Neural progenitor cell (in vitro differentiated cells): ENCODE results near the gene C19orf12. TPM values are rescaled to one million over a fixed set of nuclear protein-coding genes. Genes with fewer than 3 reads are reported as not detected.

Experiments
- DNase-seq: peaks from one replicate; pipeline ENCODE4 v3.0.0-alpha.2; 2016; ENCODE audit warnings: low spot score
- H2AFZ ChIP-seq: fragments of 200-600 bp; sonication (generic); replicated peaks from 2 replicates; pipeline ENCODE4 v1.6.1; 2016; ENCODE audit warnings: antibody characterized with exemption
- H3F3A ChIP-seq: fragments of 200-600 bp; sonication (generic); 2 replicates; pipeline ENCODE4 v1.6.1; 2016; ENCODE audit warnings: antibody characterized with exemption, low read depth
- H3K27ac ChIP-seq: fragments of 200-600 bp; sonication (generic); 2 replicates; pipeline ENCODE4 v1.5.1; 2016; ENCODE audit warnings: mild to moderate bottlenecking
- H3K27me3 ChIP-seq: fragments of 200-600 bp; sonication (generic); 2 replicates; pipeline ENCODE4 v1.6.1; 2016; ENCODE audit warnings: mild to moderate bottlenecking, moderate library complexity
- H3K36me3 ChIP-seq: fragments of 200-600 bp; sonication (generic); 2 replicates; pipeline ENCODE4 v1.5.1; 2016
- H3K4me1 ChIP-seq: fragments of 200-600 bp; sonication (generic); 2 replicates; pipeline ENCODE4 v1.6.1; 2016; ENCODE audit warnings: mixed run types
- H3K4me2 ChIP-seq: fragments of 200-600 bp; sonication (generic); 2 replicates; pipeline ENCODE4 v1.6.1; 2016
- H3K4me3 ChIP-seq: fragments of 200-600 bp; sonication (generic); 2 replicates; pipeline ENCODE4 v1.5.1; 2016
- H3K79me2 ChIP-seq: fragments of 200-600 bp; sonication (generic); 2 replicates; pipeline ENCODE4 v1.6.1; 2016; ENCODE audit warnings: low read depth
- H3K9ac ChIP-seq: fragments of 200-600 bp; sonication (generic); 2 replicates; pipeline ENCODE4 v1.6.1; 2016
- H3K9me3 ChIP-seq: fragments of 200-600 bp; sonication (generic); 2 replicates; pipeline ENCODE4 v1.5.1; 2016; ENCODE audit warnings: low read depth
- H4K20me1 ChIP-seq: fragments of 200-600 bp; sonication (generic); 2 replicates; pipeline ENCODE4 v1.6.1; 2016; ENCODE audit warnings: low read depth
- H3K27ac Mint-ChIP-seq: 3 replicates; pipeline ENCODE4 v1.8.0; 2021; ENCODE audit warnings: mixed read lengths
- H3K27me3 Mint-ChIP-seq: 2 replicates; pipeline ENCODE4 v1.8.0; 2022; ENCODE audit warnings: low read depth, mild to moderate bottlenecking, inconsistent platforms, moderate library complexity, mixed read lengths; ENCODE audit not compliant: insufficient read depth
- H3K36me3 Mint-ChIP-seq: 3 replicates; pipeline ENCODE4 v1.8.0; 2021; ENCODE audit warnings: mixed read lengths
- H3K4me1 Mint-ChIP-seq: 3 replicates; pipeline ENCODE4 v1.8.0; 2021; ENCODE audit warnings: mixed read lengths
- H3K4me3 Mint-ChIP-seq: 3 replicates; pipeline ENCODE4 v1.8.0; 2021; ENCODE audit warnings: mild to moderate bottlenecking, moderate library complexity, mixed read lengths
- H3K9me3 Mint-ChIP-seq: 3 replicates; pipeline ENCODE4 v1.8.0; 2020; ENCODE audit warnings: mixed read lengths
- EZH2 ChIP-seq: fragments of 200-600 bp; sonication (generic); IDR thresholded peaks from 2 replicates; pipeline ENCODE4 v1.6.1; 2017; ENCODE audit warnings: antibody characterized with exemption, mild to moderate bottlenecking, moderate library complexity
- EZH2phosphoT487 ChIP-seq: fragments of 200-600 bp; sonication (generic); IDR thresholded peaks from 2 replicates; pipeline ENCODE4 v1.6.1; 2017; ENCODE audit warnings: antibody characterized with exemption
- total RNA-seq: library from RNA; depleted of rRNA; stranded (reverse); fragments of >200 nt; gene quantifications from 2 replicates; pipeline ENCODE4 v1.2.3, GENCODE V29; 2015; ENCODE audit warnings: low replicate concordance
- TF ChIP-seq, protein P1 (sequence below): fragments of 200-600 bp; sonication (generic); IDR thresholded peaks from 2 replicates; pipeline ENCODE4 v1.5.1; 2017; ENCODE audit warnings: antibody characterized with exemption, mild to moderate bottlenecking

Gene C19orf12
- total RNA-seq, 1 donor from 2014 or later, result 28.2 TPM

DNA sequence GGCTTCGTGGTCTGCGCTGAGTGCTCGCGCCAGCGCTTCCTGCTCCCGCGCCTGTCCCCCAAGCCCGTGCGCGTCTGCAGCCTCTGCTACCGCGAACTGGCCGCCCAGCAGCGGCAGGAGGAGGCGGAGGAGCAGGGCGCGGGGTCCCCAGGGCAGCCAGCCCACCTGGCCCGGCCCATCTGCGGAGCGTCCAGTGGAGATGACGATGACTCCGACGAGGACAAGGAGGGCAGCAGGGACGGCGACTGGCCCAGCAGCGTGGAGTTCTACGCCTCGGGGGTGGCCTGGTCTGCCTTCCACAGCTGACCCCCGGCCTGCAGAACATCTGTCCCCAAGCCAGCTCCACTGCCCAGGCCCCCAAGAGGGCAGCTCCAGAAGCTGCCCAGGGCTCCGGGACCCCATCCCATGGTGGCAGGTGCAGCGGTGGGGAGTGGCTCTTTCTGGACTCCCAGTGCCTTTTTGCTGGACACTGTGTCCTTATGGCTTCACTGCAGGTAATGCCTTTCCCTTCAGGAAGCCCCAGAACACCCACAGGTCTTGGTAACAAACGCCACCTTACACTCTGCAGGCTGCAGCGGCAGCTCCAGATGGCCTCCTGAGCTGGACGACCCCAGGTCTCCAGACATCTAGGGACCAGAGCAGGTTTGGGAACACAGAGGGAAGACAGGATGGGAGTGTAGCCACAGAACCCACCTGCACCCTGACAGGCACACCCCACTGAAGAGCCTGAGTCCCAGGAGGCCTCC is 40.5 kb downstream of the C19orf12 start:
- peaks cover 7% of the 10 kb centered on the region for H3K36me3 Mint-ChIP-seq
- H3K4me3 Mint-ChIP-seq, result no peak overlapping the region
- no peak for DNase-seq
- no peaks in the 10 kb centered on the region for H3K9me3 Mint-ChIP-seq
- peaks cover 15% of the 10 kb centered on the region for H3K27me3 Mint-ChIP-seq
- Histone ChIP-seq H3F3A (no peaks in the 10 kb centered on the region), H4K20me1 (no peaks in the 10 kb centered on the region), H2AFZ (no peak overlapping the region), H3K9me3 (no peaks in the 10 kb centered on the region), H3K27ac (no peak overlapping the region), H3K36me3 (no peaks in the 10 kb centered on the region), H3K27me3 (no peaks in the 10 kb centered on the region), H3K79me2 (no peaks in the 10 kb centered on the region), H3K4me2 (no peak overlapping the region), H3K9ac (no peak overlapping the region), H3K4me1 (no peaks in the 10 kb centered on the region), H3K4me3 (no peak overlapping the region)
- peaks cover 18% of the 10 kb centered on the region for H3K4me1 Mint-ChIP-seq
- TF ChIP-seq EZH2, result no peak
- TF ChIP-seq EZH2phosphoT487, result no peak
- TF ChIP-seq, protein P1, sequence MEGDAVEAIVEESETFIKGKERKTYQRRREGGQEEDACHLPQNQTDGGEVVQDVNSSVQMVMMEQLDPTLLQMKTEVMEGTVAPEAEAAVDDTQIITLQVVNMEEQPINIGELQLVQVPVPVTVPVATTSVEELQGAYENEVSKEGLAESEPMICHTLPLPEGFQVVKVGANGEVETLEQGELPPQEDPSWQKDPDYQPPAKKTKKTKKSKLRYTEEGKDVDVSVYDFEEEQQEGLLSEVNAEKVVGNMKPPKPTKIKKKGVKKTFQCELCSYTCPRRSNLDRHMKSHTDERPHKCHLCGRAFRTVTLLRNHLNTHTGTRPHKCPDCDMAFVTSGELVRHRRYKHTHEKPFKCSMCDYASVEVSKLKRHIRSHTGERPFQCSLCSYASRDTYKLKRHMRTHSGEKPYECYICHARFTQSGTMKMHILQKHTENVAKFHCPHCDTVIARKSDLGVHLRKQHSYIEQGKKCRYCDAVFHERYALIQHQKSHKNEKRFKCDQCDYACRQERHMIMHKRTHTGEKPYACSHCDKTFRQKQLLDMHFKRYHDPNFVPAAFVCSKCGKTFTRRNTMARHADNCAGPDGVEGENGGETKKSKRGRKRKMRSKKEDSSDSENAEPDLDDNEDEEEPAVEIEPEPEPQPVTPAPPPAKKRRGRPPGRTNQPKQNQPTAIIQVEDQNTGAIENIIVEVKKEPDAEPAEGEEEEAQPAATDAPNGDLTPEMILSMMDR, result no peak
- no peak overlapping the region for H3K27ac Mint-ChIP-seq

DNA sequence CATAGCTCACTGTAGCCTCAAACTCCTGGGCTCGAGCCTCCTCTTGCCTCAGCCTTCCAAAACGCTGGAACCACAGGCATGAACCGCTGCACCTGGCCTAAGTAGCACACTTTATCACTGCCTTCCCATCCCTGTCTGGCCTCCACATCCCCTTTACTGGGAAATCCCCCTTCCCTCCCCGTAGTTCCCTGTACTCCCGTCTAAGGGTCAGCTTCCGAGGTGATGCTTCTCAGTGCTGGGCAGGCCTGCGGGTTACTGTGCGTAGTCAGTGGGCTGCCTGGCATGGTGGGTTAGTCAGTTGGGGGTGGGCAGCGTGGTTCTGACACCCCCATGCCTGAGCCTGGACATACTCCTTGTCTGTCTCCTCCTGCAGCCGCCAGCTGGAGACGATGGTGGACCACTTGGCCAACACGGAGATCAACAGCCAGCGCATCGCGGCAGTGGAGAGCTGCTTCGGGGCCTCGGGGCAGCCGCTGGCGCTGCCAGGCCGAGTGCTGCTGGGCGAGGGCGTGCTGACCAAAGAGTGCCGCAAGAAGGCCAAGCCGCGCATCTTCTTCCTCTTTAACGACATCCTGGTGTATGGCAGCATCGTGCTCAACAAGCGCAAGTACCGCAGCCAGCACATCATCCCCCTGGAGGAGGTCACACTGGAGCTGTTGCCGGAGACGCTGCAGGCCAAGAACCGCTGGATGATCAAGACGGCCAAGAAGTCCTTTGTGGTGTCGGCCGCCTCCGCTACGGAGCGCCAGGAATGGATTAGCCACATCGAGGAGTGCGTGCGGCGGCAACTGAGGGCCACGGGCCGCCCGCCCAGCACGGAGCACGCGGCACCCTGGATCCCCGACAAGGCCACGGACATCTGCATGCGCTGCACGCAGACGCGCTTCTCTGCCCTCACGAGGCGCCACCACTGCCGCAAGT is 41.4 kb downstream of the C19orf12 start:
- Histone ChIP-seq H4K20me1 (no peaks in the 10 kb centered on the region), H3K27ac (no peak overlapping the region), H3K9me3 (no peaks in the 10 kb centered on the region), H3K79me2 (no peaks in the 10 kb centered on the region), H3K4me2 (no peak overlapping the region), H2AFZ (no peak overlapping the region), H3K27me3 (no peaks in the 10 kb centered on the region), H3K4me1 (no peaks in the 10 kb centered on the region), H3K9ac (no peak overlapping the region), H3K36me3 (no peaks in the 10 kb centered on the region), H3F3A (no peaks in the 10 kb centered on the region), H3K4me3 (no peak overlapping the region)
- Mint-ChIP-seq H3K27me3 (peaks cover 15% of the 10 kb centered on the region), H3K4me3 (no peak overlapping the region), H3K36me3 (peaks cover 7% of the 10 kb centered on the region), H3K9me3 (no peaks in the 10 kb centered on the region), H3K4me1 (peaks cover 18% of the 10 kb centered on the region), H3K27ac (no peak overlapping the region)
- TF ChIP-seq EZH2phosphoT487, result no peak
- no peak for TF ChIP-seq EZH2
- TF ChIP-seq, protein P1, result no peak
- DNase-seq, result no peak

DNA sequence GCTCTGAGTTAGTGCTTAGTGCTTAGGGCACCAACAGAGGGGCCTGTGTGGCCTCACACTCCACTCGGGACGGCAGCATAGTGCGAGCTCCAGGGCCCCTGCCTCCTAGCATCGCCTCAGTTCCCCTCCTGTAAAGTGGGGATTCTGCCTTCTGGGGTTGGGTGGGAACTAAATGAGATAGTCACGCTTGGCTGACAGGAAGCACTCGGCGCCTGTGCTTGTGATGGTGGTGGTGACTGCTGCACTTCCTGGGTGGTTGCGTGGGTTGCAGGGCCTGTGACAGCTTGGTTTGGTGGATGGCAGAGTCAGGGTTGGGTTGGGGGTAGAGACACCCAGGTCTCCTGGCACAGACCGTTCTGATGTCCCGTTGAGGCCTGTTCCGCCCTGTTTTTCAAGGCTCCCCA is 42.1 kb downstream of the C19orf12 start:
- Mint-ChIP-seq H3K4me3 (no peak overlapping the region), H3K36me3 (peaks cover 7% of the 10 kb centered on the region), H3K9me3 (no peaks in the 10 kb centered on the region), H3K27ac (no peak overlapping the region), H3K27me3 (peaks cover 13% of the 10 kb centered on the region), H3K4me1 (peaks cover 16% of the 10 kb centered on the region)
- Histone ChIP-seq H3F3A (no peaks in the 10 kb centered on the region), H3K79me2 (no peaks in the 10 kb centered on the region), H3K4me2 (no peak overlapping the region), H3K4me3 (no peak overlapping the region), H3K27ac (no peak overlapping the region), H3K4me1 (no peaks in the 10 kb centered on the region), H3K9ac (no peak overlapping the region), H3K36me3 (no peaks in the 10 kb centered on the region), H3K9me3 (no peaks in the 10 kb centered on the region), H4K20me1 (no peaks in the 10 kb centered on the region), H2AFZ (no peak overlapping the region), H3K27me3 (peaks cover 5% of the 10 kb centered on the region)
- TF ChIP-seq EZH2phosphoT487 (no peak), EZH2 (no peak)
- TF ChIP-seq, protein P1, result no peak
- DNase-seq, result no peak
